ENCODE results near the gene ASPG. TPM values are rescaled to one million over a fixed set of nuclear protein-coding genes. Genes with fewer than 3 reads are reported as not detected.

ASPG gene
- polyA plus RNA-seq, 3 donors = 0.01 TPM; not detected in 2

DNA sequence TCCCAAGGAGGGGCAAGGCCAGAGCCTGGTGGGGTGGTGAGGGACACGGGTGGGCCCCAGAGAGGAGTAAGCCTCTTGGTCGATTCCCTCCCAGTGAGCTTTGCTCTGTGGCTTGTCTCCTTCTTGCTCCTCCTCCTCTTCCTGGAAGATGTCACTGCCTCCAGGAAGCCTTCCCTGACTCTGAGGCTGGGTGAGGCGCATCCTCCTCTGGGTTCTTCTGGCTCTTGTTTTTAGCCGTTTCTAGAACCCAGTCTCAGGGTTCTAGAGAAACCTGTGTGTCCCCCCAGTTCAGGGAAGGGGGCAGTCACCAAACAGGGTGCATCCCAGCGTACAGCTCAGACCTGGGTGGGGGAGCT, 65.5 kb downstream of the ASPG start:
- Mint-ChIP-seq H3K9me3 (peaks cover 0 to 1% (median 0%) of the 10 kb centered on the region in 7 donors), H3K27ac (no peak overlapping the region)

DNA sequence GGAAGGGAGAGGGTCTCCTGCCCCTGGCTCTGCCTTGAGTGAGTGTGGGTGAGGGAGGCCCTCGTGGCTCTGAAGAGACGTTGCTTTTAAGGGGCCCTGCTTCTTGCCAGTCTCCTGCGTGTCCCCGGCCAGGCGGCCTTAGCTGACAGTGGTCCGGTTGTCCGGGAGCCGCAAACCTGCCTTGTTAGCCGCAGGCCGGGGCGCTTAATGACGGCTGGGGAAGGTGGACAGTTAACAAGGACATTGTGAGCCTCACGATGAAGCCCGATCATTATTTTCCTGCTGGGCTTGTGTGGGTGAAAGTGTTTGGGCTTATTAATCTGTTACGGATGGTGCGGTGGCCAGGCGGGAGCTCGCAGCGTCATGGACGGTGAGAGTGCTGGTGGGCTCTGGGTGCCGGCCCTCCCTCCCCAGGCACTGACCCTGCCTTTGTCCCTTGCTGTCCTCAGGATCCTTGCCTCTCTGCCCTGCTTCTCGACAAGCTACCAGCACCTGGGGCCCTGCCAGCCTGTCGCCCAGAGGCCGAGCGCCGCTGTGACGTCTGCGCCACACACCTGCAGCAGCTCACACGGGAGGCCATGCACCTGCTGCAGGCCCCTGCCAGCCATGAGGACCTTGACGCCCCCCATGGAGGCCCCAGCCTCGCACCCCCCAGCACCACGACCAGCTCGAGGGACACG, 66.2 kb downstream of the ASPG start:
- 97% methylated on average over 31 of the region's 34 CpGs for WGBS (ENCODE audit: insufficient coverage)
- no peak overlapping the region for H3K4me3 Mint-ChIP-seq
- TF ChIP-seq, protein P1, sequence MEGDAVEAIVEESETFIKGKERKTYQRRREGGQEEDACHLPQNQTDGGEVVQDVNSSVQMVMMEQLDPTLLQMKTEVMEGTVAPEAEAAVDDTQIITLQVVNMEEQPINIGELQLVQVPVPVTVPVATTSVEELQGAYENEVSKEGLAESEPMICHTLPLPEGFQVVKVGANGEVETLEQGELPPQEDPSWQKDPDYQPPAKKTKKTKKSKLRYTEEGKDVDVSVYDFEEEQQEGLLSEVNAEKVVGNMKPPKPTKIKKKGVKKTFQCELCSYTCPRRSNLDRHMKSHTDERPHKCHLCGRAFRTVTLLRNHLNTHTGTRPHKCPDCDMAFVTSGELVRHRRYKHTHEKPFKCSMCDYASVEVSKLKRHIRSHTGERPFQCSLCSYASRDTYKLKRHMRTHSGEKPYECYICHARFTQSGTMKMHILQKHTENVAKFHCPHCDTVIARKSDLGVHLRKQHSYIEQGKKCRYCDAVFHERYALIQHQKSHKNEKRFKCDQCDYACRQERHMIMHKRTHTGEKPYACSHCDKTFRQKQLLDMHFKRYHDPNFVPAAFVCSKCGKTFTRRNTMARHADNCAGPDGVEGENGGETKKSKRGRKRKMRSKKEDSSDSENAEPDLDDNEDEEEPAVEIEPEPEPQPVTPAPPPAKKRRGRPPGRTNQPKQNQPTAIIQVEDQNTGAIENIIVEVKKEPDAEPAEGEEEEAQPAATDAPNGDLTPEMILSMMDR (IDR thresholded peaks at IDR 0.05) = no peak
- H4K20me1 ChIP-seq (ENCODE audit: insufficient read depth, low read length) = no peaks in the 10 kb centered on the region
- H3K27ac ChIP-seq (ENCODE audit: low read depth in 1 of 2, low read length in 2 of 2) = no peak overlapping the region
- H3K36me3 ChIP-seq (replicated peaks in 1 of 2; ENCODE audit: control insufficient read depth in 1 of 2, insufficient read depth in 2 of 2, low read length in 2 of 2) = no peaks in the 10 kb centered on the region
- H3K4me1 ChIP-seq (ENCODE audit: control insufficient read depth in 1 of 2, insufficient read depth in 2 of 2, low read length in 2 of 2) = no peaks in the 10 kb centered on the region
- H3K9me3 ChIP-seq (replicated peaks in 1 of 2; ENCODE audit: control insufficient read depth in 1 of 2, insufficient read depth in 1 of 2, low read length in 2 of 2) = no peaks in the 10 kb centered on the region
- intact Hi-C loops (cut with micrococcal nuclease) = no loop called here
- no peaks in the 10 kb centered on the region for H3K79me2 ChIP-seq (ENCODE audit: insufficient read depth, low read length)
- DNase-seq = no peak
- H3K27me3 Mint-ChIP-seq (ENCODE audit: low read depth in 3 of 3) = peaks cover 0 to 4% (median 3%) of the 10 kb centered on the region in 3 donors
- no peaks in the 10 kb centered on the region for H3K4me1 Mint-ChIP-seq
- peaks cover 0 to 1% (median 0%) of the 10 kb centered on the region in 7 donors for H3K9me3 Mint-ChIP-seq
- no peaks in the 10 kb centered on the region for H3K36me3 Mint-ChIP-seq
- no peaks in the 10 kb centered on the region for H3K27me3 ChIP-seq (ENCODE audit: control insufficient read depth in 2 of 2, insufficient read depth in 2 of 2, low read length in 2 of 2)
- H2AFZ ChIP-seq (ENCODE audit: insufficient read depth, low read depth, low read length, poor library complexity, severe bottlenecking) = no peak overlapping the region
- no peak overlapping the region for H3K4me3 ChIP-seq (replicated peaks in 1 of 3; ENCODE audit: low read depth in 2 of 3, low read length in 3 of 3)
- no peak overlapping the region for H3K9ac ChIP-seq (ENCODE audit: insufficient read depth, low read length, poor library complexity, severe bottlenecking)
- peak overlapping the region in 1 of 7 donors; percentile 62 for H3K27ac Mint-ChIP-seq
- H3K4me2 ChIP-seq (replicated peaks; ENCODE audit: extremely low read depth, low read length, poor library complexity, severe bottlenecking) = no peak overlapping the region

More for the DNA sequence above, 65.5 kb downstream of the ASPG start:
- H3K4me3 ChIP-seq (replicated peaks in 1 of 3; ENCODE audit: low read depth in 2 of 3, low read length in 3 of 3) = no peak overlapping the region
- no peak overlapping the region for H3K9ac ChIP-seq (ENCODE audit: insufficient read depth, low read length, poor library complexity, severe bottlenecking)
- no peak overlapping the region for H3K4me2 ChIP-seq (replicated peaks; ENCODE audit: extremely low read depth, low read length, poor library complexity, severe bottlenecking)
- Mint-ChIP-seq H3K36me3 (no peaks in the 10 kb centered on the region), H3K27me3 (ENCODE audit: low read depth in 3 of 3) (peaks cover 0 to 4% (median 3%) of the 10 kb centered on the region in 3 donors), H3K4me1 (no peaks in the 10 kb centered on the region), H3K4me3 (no peak overlapping the region)
- 90% methylated on average over 3 of the region's 5 CpGs for WGBS (ENCODE audit: insufficient coverage)
- no peaks in the 10 kb centered on the region for H3K27me3 ChIP-seq (ENCODE audit: control insufficient read depth in 2 of 2, insufficient read depth in 2 of 2, low read length in 2 of 2)
- intact Hi-C loops (cut with micrococcal nuclease) = no loop called here
- H2AFZ ChIP-seq (ENCODE audit: insufficient read depth, low read depth, low read length, poor library complexity, severe bottlenecking) = no peak overlapping the region
- no peaks in the 10 kb centered on the region for H3K4me1 ChIP-seq (ENCODE audit: control insufficient read depth in 1 of 2, insufficient read depth in 2 of 2, low read length in 2 of 2)
- H3K27ac ChIP-seq (ENCODE audit: low read depth in 1 of 2, low read length in 2 of 2) = no peak overlapping the region
- H3K36me3 ChIP-seq (replicated peaks in 1 of 2; ENCODE audit: control insufficient read depth in 1 of 2, insufficient read depth in 2 of 2, low read length in 2 of 2) = no peaks in the 10 kb centered on the region
- H3K79me2 ChIP-seq (ENCODE audit: insufficient read depth, low read length) = no peaks in the 10 kb centered on the region
- H3K9me3 ChIP-seq (replicated peaks in 1 of 2; ENCODE audit: control insufficient read depth in 1 of 2, insufficient read depth in 1 of 2, low read length in 2 of 2) = no peaks in the 10 kb centered on the region
- no peak for DNase-seq
- H4K20me1 ChIP-seq (ENCODE audit: insufficient read depth, low read length) = no peaks in the 10 kb centered on the region
- TF ChIP-seq, protein P1 (IDR thresholded peaks at IDR 0.05) = no peak

All from CD14-positive monocyte (primary cell).